Measurements from ENCODE around the gene LSM3.
"Not testable (repeated sequence)": the region's sequence is repeated elsewhere in the genome, so short reads cannot be mapped to it uniquely, and the experiment has no call there.

LSM3 gene

DNA sequence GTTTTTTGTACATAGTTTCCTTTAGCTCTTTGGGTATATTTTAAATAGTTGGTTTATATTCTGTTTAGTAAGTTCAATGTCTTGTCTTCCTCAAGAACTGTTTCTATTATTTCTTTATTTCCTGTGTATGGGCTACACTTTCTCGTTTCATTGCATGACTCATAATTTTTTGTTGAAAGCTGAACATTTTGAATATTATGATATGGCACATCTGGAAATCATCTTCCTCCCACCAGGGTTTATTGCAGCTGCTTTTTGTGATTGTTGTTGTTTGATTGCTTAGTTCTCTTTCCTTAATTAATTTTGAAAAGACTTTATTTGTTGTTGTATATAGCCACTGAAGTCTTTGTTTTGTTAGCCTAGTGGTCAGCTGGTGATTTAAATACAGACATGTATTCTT lies 43.8 kb downstream of the LSM3 start:
- no peak for DNase-seq (ENCODE audit: low read depth)

DNA sequence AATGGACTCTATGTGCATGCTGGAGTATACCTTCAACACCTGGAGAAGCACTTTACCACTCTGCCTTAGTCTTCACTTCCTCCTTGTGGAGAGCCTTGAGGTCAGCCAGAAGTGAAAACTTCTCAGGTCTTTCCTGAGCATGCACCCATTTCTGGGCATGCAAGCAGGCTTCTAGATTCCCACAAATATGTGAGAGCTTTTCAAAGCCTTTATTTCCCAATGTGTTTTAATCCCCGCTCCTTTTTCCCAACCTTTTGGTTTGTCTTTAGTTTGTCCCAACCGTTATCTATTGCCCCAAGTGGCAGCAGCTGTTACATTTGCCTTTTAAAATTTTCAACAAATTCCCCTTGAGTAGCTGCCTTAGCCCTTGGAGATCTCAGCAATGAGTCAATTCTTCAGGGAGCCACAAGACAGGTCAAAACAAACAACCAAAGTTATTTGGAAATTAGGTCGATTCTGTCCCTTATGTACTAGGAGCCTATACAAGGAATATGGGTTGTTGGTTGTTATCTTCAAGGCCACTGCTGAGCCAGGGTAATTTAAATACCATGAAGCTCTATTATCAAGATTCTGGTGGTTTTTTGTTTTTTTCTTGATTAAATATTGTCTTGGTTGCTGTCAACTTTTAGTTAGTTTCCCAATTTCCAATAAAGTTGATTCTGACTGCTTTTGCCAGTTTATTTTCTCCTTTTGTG lies 44.4 kb downstream of the LSM3 start:
- no peak for DNase-seq (ENCODE audit: low read depth)

GRCh38 chr3:14223595-14223994 lies 45.0 kb downstream of the LSM3 start:
- no peak for DNase-seq (ENCODE audit: low read depth)

- no peak for DNase-seq (ENCODE audit: low read depth)
These were observed 46.3 kb downstream of the LSM3 start for GRCh38 chr3:14224895-14225294.

DNA sequence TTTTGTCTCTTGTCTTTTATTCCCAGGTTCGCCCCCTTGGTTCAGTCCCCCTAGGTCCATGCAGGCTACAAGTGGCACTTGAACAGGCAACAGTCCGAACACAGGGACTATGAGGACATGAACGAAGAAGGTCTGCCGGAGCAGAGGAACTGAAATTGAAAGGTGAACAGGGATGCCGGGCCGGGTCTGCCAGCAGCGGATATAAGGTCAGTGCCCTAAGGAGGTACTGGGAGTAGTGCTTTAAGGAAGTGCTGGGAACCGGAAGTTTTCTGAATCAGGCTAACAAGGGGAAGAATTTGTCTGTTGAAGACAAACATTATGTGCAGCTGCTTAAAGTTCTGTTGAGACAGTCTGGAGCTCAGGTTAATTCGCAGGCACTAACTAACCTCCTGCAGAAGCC lies 46.8 kb downstream of the LSM3 start:
- DNase-seq (ENCODE audit: low read depth) = no peak

- DNase-seq (ENCODE audit: low read depth) = not testable (repeated sequence)
These were observed 47.7 kb downstream of the LSM3 start for GRCh38 chr3:14226351-14226750.

- no peak for DNase-seq (ENCODE audit: low read depth)
These were observed 49.2 kb downstream of the LSM3 start for GRCh38 chr3:14227856-14228255.

DNA sequence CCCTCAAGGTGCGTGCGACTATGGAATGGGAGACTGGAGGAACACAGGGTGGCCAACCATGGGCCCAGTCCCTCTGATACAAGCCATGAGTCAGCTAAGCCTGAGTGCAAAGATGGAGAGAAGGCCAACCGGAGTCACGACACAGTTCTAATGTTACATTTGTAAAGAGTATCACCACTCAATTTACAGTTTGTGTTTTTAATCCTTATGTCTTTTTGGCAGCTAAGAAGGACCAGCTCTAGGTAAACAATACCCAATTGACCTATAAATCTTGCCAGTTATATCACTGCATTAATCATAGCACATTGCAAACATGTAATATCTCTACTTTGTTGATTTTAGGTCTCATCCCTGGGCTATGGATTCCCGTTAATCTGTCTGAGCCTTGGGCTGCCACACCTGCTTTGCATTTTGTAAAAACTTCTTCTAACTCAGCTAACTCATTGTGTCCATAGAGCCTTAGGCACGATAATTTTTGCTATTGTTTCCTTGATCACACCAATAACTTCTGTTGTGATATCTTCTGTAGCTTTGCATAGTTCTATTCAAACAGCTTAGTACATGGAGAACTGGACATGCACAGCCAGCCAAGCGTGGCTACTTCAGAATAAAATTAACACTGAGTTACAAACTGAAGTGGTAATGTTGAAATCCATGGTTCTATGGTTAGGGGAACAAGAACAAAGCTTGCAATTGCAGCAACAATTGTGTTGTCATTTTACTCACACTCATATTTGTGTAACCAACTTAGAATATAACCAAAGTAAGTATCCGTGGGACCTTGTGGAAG lies 50.3 kb downstream of the LSM3 start:
- no peak for DNase-seq (ENCODE audit: low read depth)

- DNase-seq (ENCODE audit: low read depth) = not testable (repeated sequence)
These were observed 51.1 kb downstream of the LSM3 start for GRCh38 chr3:14229695-14230094.

- DNase-seq (ENCODE audit: low read depth) = no peak
These were observed 52.1 kb downstream of the LSM3 start for GRCh38 chr3:14230729-14231128.

DNA sequence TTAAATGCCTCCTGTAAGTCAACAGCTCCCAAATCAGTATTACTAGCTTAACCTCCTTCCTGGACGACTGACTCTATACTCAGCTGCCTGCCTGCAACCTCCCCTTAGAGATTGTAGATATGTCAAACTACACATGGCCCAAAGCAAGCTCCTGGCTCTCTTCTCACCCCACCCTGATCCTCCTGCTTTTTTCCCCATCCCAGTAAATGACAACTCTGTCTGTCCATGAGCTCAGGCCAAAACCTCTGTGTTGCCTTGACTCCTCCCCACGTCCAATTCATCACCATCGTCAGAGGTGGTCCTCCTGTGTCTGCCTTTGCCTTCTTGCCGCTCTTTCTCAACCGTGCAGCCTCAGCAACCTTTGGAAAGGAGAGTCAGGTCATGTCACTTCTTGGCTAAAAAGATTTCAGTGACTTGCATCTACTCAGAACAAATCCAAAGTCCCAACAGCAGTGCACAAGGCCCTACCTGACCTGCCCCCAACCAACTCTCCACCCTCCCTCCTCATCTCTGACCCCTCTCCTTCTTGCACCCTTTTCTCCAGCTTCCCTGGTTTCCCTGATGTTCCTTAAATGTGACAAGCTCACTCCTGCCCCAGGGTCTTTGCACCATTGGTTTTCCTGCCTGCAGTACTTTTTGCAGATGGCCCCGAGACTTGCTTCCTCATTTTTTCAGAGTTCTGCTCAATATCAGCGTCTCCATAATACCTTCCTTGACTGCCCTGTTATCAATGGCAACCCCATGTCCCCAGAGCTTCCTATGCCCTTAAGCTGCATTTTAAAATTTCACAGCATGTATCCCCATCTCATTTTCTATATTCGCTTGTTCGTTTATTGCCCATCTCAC lies 52.8 kb downstream of the LSM3 start:
- no peak for DNase-seq (ENCODE audit: low read depth)

GRCh38 chr3:14231998-14232501 lies 53.4 kb downstream of the LSM3 start:
- no peak for DNase-seq (ENCODE audit: low read depth)

- no peak for DNase-seq (ENCODE audit: low read depth)
These were observed 55.8 kb downstream of the LSM3 start for GRCh38 chr3:14234251-14235002.

GRCh38 chr3:14235003-14235911 lies 56.6 kb downstream of the LSM3 start:
- no peak for DNase-seq (ENCODE audit: low read depth)

DNA sequence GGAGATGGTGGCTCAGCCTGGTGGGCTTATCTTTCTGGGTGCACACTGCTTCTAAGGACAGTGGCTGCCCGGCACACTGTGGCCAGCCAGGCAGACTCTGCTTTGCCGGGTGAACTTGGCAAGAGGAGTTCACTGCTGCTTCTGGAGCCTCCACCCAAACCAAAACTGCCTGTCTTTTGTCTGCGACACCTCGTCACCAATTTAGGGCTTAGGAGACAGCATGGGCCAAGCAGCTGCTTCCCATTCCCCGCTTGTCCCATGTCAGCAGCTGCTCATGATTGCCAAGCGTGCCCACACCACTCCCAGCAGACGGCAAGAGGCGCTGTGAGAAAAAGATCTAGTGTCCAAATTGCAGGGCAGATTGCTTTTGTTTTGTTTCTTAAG lies 57.3 kb downstream of the LSM3 start:
- DNase-seq (ENCODE audit: low read depth) = no peak

DNA sequence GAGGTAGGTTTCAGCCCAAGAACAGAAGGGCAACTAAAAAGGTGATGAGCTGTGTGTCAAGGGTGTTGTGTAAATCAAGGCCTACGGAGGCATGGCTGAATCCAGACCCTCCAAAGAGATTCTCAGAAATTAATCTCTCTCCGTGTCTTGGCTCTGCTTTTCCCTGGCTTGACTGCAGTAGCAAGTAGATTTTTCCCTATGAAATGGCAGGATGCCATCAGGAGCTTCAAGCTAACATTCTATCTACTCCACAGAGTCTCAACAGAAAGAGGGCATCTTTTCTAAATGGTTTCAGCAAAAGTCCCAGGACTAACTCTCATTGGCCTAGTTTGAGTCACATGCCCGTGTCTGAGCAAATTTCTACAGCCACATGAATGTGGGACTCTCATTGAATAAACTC lies 58.3 kb downstream of the LSM3 start:
- no peak for DNase-seq (ENCODE audit: low read depth)

GRCh38 chr3:14237457-14237856 lies 58.8 kb downstream of the LSM3 start:
- DNase-seq (ENCODE audit: low read depth) = no peak

GRCh38 chr3:14238356-14238755 lies 59.7 kb downstream of the LSM3 start:
- DNase-seq (ENCODE audit: low read depth) = no peak

DNA sequence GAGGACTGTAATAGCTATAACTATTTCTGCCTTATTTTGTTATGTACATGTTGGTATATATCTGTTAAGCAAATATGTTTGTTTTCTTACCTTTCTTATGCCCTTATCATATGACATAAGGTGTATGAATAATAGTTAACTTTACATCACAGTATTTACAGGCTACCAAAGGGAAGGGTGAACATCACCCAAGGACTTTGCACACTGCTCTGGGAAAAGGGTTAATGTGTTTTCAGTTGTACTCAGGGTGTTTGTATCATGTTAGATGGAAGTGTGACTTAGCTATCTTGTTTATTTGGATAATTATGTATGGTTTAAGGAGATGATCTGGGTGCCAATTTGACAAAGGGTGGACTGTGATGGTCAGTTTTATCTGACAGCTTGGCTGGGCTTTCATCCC lies 60.3 kb downstream of the LSM3 start:
- DNase-seq (ENCODE audit: low read depth) = no peak

DNA sequence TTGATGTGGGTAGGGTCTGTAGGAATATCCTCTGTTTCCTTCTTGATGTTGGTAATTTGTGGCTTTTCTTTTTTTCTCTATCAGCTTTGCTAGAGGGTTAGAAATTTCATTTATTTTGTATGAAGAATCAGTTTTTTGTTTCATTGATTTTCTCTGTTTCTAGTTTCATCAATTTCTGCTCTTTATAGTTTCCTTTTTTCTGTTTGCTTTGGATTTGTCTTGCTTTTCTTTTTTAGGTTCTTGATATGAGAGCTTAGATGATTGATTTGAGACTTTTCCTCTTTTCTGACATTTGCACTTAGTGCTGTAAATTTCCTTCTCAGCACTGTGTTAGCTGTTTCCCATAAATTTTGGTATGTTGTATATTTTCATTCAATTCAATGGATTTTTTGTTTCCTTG lies 61.3 kb downstream of the LSM3 start:
- no peak for DNase-seq (ENCODE audit: low read depth)

GRCh38 chr3:14240366-14240765 lies 61.7 kb downstream of the LSM3 start:
- DNase-seq (ENCODE audit: low read depth) = no peak

Data from GM04504 (cell line).